ENCODE results near the gene UBE2H.

DNA sequence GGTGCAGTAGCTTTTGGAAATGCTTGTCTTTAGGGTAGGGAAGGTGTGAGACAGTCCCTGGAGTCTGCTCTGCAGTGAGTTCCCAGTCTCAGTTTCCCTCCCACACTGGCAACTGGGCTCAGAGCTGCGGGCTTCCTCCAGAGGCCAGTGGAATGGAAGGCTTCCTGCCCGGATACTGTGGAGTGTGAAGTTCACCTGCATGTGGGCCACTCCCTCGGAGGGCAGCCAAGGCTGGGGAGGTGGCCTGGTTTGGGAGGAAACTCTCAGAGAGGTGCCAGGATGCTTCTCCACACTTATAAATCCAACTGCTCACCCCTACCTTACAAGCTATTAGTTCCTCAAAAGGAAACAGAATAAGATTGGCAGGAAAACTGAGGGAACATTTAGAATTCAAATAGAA is 18.1 kb upstream of the UBE2H start:
- TF ChIP-seq, protein P1, sequence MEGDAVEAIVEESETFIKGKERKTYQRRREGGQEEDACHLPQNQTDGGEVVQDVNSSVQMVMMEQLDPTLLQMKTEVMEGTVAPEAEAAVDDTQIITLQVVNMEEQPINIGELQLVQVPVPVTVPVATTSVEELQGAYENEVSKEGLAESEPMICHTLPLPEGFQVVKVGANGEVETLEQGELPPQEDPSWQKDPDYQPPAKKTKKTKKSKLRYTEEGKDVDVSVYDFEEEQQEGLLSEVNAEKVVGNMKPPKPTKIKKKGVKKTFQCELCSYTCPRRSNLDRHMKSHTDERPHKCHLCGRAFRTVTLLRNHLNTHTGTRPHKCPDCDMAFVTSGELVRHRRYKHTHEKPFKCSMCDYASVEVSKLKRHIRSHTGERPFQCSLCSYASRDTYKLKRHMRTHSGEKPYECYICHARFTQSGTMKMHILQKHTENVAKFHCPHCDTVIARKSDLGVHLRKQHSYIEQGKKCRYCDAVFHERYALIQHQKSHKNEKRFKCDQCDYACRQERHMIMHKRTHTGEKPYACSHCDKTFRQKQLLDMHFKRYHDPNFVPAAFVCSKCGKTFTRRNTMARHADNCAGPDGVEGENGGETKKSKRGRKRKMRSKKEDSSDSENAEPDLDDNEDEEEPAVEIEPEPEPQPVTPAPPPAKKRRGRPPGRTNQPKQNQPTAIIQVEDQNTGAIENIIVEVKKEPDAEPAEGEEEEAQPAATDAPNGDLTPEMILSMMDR (conservative IDR thresholded peaks at IDR 0.05; ENCODE audit: low read depth, low read length): no peak
- no peak for TF ChIP-seq EZH2 (IDR thresholded peaks at IDR 0.05; ENCODE audit: borderline replicate concordance, low read depth, low read length, poor library complexity, severe bottlenecking)

Data from A673 (cell line).